ENCODE results near the gene SLC25A13. TPM values are rescaled to one million over a fixed set of nuclear protein-coding genes. Genes with fewer than 3 reads are reported as not detected.

SLC25A13 gene
- total and polyA plus RNA-seq, 2 of the 8 experiments (the other 6 are each of a cell fraction or from before 2014, with no cell fraction given), result 30.8 to 85.4 TPM

GRCh38 chr7:96181174-96181573 lies 140.7 kb downstream of the SLC25A13 start:
- Histone ChIP-seq H2BK120ac (replicated peaks; ENCODE audit: low read depth, low read length) (no peak overlapping the region), H3K23ac (ENCODE audit: insufficient read length) (no peak overlapping the region), H2BK5ac (ENCODE audit: low read depth, low read length) (no peak overlapping the region), H2BK12ac (ENCODE audit: low read depth, low read length) (no peak overlapping the region), H3K79me1 (ENCODE audit: low read depth, low read length) (no peaks in the 10 kb centered on the region), H2AFZ (ENCODE audit: low read length) (no peak overlapping the region), H3K9ac (replicated peaks in 1 of 4; ENCODE audit: extremely low read depth in 1 of 4, low read depth in 3 of 4, low read length in 3 of 4) (no peak overlapping the region), H4K91ac (replicated peaks; ENCODE audit: insufficient read length, low read length) (no peak overlapping the region), H4K20me1 (replicated peaks in 1 of 2; ENCODE audit: control insufficient read depth in 1 of 2, insufficient read depth in 2 of 2, low read length in 2 of 2) (peaks cover 0 to 5% of the 10 kb centered on the region in 2 experiments), H3K4me3 (ENCODE audit: extremely low read depth in 1 of 4, insufficient read depth in 2 of 4, low read depth in 3 of 4, low read length in 4 of 4) (0 out of 8 replicates have a peak overlapping the region, but pooled peaks of 1 of the 4 experiments have one; percentile 12), H3K4ac (replicated peaks; ENCODE audit: insufficient read length, low read depth, low read length) (no peak overlapping the region), H2AK5ac (ENCODE audit: low read depth, low read length) (no peak overlapping the region), H3K4me2 (ENCODE audit: insufficient read depth in 1 of 2, low read depth in 2 of 2, low read length in 2 of 2) (no peak overlapping the region; a peak in 1 of 4 replicates), H4K8ac (ENCODE audit: extremely low read depth, insufficient read depth, low read length) (no peak overlapping the region), H3K36me3 (ENCODE audit: control insufficient read depth in 2 of 4, insufficient read depth in 4 of 4, low read length in 3 of 4) (peaks cover 0 to 16% (median 7%) of the 10 kb centered on the region in 4 experiments; a peak in 5 of 8 replicates), H3K27ac (ENCODE audit: low read depth, low read length) (no peak overlapping the region), H3K23me2 (ENCODE audit: low read depth, low read length) (no peaks in the 10 kb centered on the region), H3K27me3 (replicated peaks in 1 of 4; ENCODE audit: control insufficient read depth in 3 of 4, extremely low read depth in 1 of 4, insufficient read depth in 3 of 4, low read length in 3 of 4) (no peaks in the 10 kb centered on the region), H3K4me1 (replicated peaks in 1 of 4; ENCODE audit: control insufficient read depth in 3 of 4, insufficient read depth in 4 of 4, low read length in 3 of 4) (peaks cover 0 to 8% (median 5%) of the 10 kb centered on the region in 4 experiments; a peak in 3 of 7 replicates), H2BK15ac (ENCODE audit: low read length) (no peak overlapping the region), H3K18ac (ENCODE audit: extremely low read depth, low read length) (no peak overlapping the region), H4K5ac (ENCODE audit: insufficient read length, low read depth, low read length) (no peak overlapping the region), H3K14ac (ENCODE audit: insufficient read length) (no peak overlapping the region), H3K9me3 (ENCODE audit: insufficient read depth in 2 of 2, low read depth in 1 of 2, low read length in 1 of 2) (no peaks in the 10 kb centered on the region), H3K56ac (replicated peaks; ENCODE audit: insufficient read length, low read depth, low read length) (no peak overlapping the region), H3K79me2 (ENCODE audit: control insufficient read depth in 1 of 2, insufficient read depth in 2 of 2, low read length in 2 of 2) (no peaks in the 10 kb centered on the region), H2BK20ac (ENCODE audit: low read length) (no peak overlapping the region)
- no peak for DNase-seq (ENCODE audit: low read depth in 1 of 2, low spot score in 2 of 2)
- 67% methylated on average over 3 of the region's 3 CpGs; no CpG with 5 or more reads in 1 of the 2 experiments for WGBS, 2 experiments (ENCODE audit: extremely low coverage in 1 of 2, insufficient coverage in 1 of 2, insufficient read length in 1 of 2, insufficient replicate concordance in 2 of 2, low coverage in 1 of 2, low lambda C conversion rate in 2 of 2, missing lambda C conversion rate in 1 of 2)
- FAIRE-seq, result no peak
- CTCF ChIA-PET (ENCODE audit: partially characterized antibody), result no interaction called here
- POLR2A ChIA-PET (ENCODE audit: partially characterized antibody), result no interaction called here
- TF ChIP-seq NANOG (IDR thresholded peaks at IDR 0.05; ENCODE audit: insufficient read depth, low read depth, low read length, poor library complexity, severe bottlenecking) (no peak), RNF2 (IDR thresholded peaks at IDR 0.05; ENCODE audit: borderline replicate concordance, low read depth, low read length, missing control alignments, poor library complexity, severe bottlenecking) (no peak), SIX5 (IDR thresholded peaks at IDR 0.05; ENCODE audit: low read depth, low read length) (no peak), MAFK (IDR thresholded peaks at IDR 0.05; ENCODE audit: low read depth, low read length) (no peak), SIRT6 (IDR thresholded peaks at IDR 0.05; ENCODE audit: low read length) (no peak), BACH1 (IDR thresholded peaks at IDR 0.05; ENCODE audit: low read length) (no peak)
- TF ChIP-seq, protein P1, sequence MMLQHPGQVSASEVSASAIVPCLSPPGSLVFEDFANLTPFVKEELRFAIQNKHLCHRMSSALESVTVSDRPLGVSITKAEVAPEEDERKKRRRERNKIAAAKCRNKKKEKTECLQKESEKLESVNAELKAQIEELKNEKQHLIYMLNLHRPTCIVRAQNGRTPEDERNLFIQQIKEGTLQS (IDR thresholded peaks at IDR 0.05; ENCODE audit: insufficient read depth, low read depth, low read length), result no peak

All from H1 (cell line).